HCT116 (cell line): Measurements from ENCODE around the gene ADAM21.

Experiments
- CEBPB ChIP-seq: IDR thresholded peaks from 2 replicates; pipeline ENCODE4 v1.6.1; 2012; ENCODE audit warnings: low read depth
- POLR2A ChIP-seq: IDR thresholded peaks from 2 replicates; pipeline ENCODE4 v1.7.0; 2011; ENCODE audit warnings: borderline replicate concordance; ENCODE audit not compliant: insufficient read depth, insufficient read length; ENCODE audit errors: extremely low read depth
- TF ChIP-seq, protein P1 (sequence below), 3 experiments: fragments of 200-600 bp in 1 of 3; sonication (generic) in 1 of 3; IDR thresholded peaks in 2 of 3; conservative IDR thresholded peaks in 1 of 3; 2 replicates each; pipeline ENCODE4 v1.5.1; 2012 to 2017; ENCODE audit warnings: low read depth in 2 of 3, low read length in 2 of 3, antibody characterized with exemption in 1 of 3, borderline replicate concordance in 1 of 3, control low read depth in 1 of 3, mild to moderate bottlenecking in 1 of 3, mixed read lengths in 1 of 3, mixed run types in 1 of 3, moderate library complexity in 1 of 3; ENCODE audit not compliant: insufficient read depth in 1 of 3

GRCh38 chr14:70416725-70417349 is 35.1 kb upstream of the ADAM21 start, which contains the start of gene SYNJ2BP:
- TF ChIP-seq, protein P1, sequence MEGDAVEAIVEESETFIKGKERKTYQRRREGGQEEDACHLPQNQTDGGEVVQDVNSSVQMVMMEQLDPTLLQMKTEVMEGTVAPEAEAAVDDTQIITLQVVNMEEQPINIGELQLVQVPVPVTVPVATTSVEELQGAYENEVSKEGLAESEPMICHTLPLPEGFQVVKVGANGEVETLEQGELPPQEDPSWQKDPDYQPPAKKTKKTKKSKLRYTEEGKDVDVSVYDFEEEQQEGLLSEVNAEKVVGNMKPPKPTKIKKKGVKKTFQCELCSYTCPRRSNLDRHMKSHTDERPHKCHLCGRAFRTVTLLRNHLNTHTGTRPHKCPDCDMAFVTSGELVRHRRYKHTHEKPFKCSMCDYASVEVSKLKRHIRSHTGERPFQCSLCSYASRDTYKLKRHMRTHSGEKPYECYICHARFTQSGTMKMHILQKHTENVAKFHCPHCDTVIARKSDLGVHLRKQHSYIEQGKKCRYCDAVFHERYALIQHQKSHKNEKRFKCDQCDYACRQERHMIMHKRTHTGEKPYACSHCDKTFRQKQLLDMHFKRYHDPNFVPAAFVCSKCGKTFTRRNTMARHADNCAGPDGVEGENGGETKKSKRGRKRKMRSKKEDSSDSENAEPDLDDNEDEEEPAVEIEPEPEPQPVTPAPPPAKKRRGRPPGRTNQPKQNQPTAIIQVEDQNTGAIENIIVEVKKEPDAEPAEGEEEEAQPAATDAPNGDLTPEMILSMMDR (IDR thresholded peaks at IDR 0.05 in 2 of 3, conservative IDR thresholded peaks at IDR 0.05 in 1 of 3; ENCODE audit: borderline replicate concordance in 1 of 3, insufficient read depth in 1 of 3, low read depth in 2 of 3, low read length in 2 of 3), result no peak
- peak; percentile 67 for TF ChIP-seq POLR2A
- TF ChIP-seq CEBPB, result no peak
